C4-2B (cell line): Measurements from ENCODE around the gene MNAT1.

ENCODE experiments used
- CTCF ChIP-seq: fragments of 450-650 bp; conservative IDR thresholded peaks from 2 replicates; pipeline ENCODE4 v1.5.1; 2017; ENCODE audit warnings: mild to moderate bottlenecking
- ZFX ChIP-seq: fragments of 450-650 bp; IDR thresholded peaks from 2 replicates; pipeline ENCODE4 v1.6.1; 2017

GRCh38 chr14:60773558-60773957 lies 39.0 kb downstream of the MNAT1 start:
- no peak for TF ChIP-seq CTCF
- TF ChIP-seq ZFX = no peak
